GM12878 (cell line): ENCODE results near the gene KIF18A.

Source experiments
- ATF7 ChIP-seq: fragments of 450-650 bp; IDR thresholded peaks from 2 replicates; pipeline ENCODE4 v1.6.1; 2016; ENCODE audit warnings: low read depth, mild to moderate bottlenecking
- CEBPB ChIP-seq, 2 experiments: fragments of 150-350 bp in 1 of 2; IDR thresholded peaks; 2 replicates each; pipeline ENCODE4 v1.6.1; 2012 to 2014; ENCODE audit warnings: low read depth in 2 of 2, low read length in 2 of 2, borderline replicate concordance in 1 of 2, inconsistent platforms in 1 of 2
- CTCF ChIP-seq, 3 experiments: IDR thresholded peaks in 2 of 3; conservative IDR thresholded peaks in 1 of 3; 2 replicates each; pipeline ENCODE4 v1.5.1; 2011; ENCODE audit warnings: low read depth in 3 of 3, low read length in 3 of 3, mild to moderate bottlenecking in 3 of 3, control low read depth in 2 of 3, moderate library complexity in 2 of 3, inconsistent platforms in 1 of 3, mixed read lengths in 1 of 3; ENCODE audit not compliant: control insufficient read depth in 2 of 3, insufficient read depth in 1 of 3; ENCODE audit errors: extremely low read depth in 1 of 3
- FOS ChIP-seq: IDR thresholded peaks from 3 replicates; pipeline ENCODE4 v1.6.1; 2011; ENCODE audit warnings: borderline replicate concordance; ENCODE audit not compliant: insufficient read length; ENCODE audit errors: extremely low read depth
- GATAD2B ChIP-seq: fragments of 450-650 bp; conservative IDR thresholded peaks from 2 replicates; pipeline ENCODE4 v1.6.1; 2017; ENCODE audit warnings: low read depth, mild to moderate bottlenecking, moderate library complexity
- NFXL1 ChIP-seq: fragments of 450-650 bp; IDR thresholded peaks from 2 replicates; pipeline ENCODE4 v1.6.1; 2017; ENCODE audit warnings: antibody characterized with exemption, mild to moderate bottlenecking, borderline replicate concordance
- POLR2A ChIP-seq: IDR thresholded peaks from 2 replicates; pipeline ENCODE4 v1.6.1; 2011; ENCODE audit warnings: low read depth, mild to moderate bottlenecking, low read length
- ZNF274 ChIP-seq: IDR thresholded peaks from one replicate; pipeline ENCODE4 v1.8.0; 2011; ENCODE audit not compliant: insufficient read length, insufficient read depth
- TF ChIP-seq, protein P1 (sequence below): IDR thresholded peaks from 2 replicates; pipeline ENCODE4 v1.6.1; 2012; ENCODE audit warnings: low read depth, low read length, improper control_type of control experiment

DNA sequence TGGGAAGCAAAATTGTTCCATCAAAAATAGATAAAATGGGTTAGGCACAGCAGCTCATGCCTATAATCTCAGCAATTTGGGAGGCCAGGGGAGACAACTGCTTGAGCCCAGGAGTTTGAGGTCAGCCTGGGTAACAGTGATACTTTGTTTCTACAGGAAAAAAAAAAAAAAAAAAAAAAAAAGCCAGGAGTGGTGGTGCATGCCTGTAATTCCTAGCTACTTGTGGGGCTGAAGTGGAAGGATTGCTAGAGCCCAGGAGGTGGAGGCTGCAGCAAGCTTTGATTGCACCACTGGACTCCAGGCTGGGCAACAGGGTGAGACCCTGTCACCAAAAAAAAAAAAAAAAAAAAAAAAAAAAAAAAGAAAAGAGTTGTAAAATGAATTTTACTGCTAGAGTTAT lies 49.6 kb downstream of the KIF18A start:
- TF ChIP-seq CEBPB (IDR thresholded peaks at IDR 0.05; ENCODE audit: borderline replicate concordance in 1 of 2, low read depth in 2 of 2, low read length in 2 of 2) (no peak), CTCF (IDR thresholded peaks at IDR 0.05 in 2 of 3, conservative IDR thresholded peaks at IDR 0.05 in 1 of 3; ENCODE audit: control insufficient read depth in 2 of 3, extremely low read depth in 1 of 3, insufficient read depth in 1 of 3, low read depth in 3 of 3, low read length in 3 of 3) (no peak), POLR2A (no peak), FOS (no peak), ZNF274 (no peak), NFXL1 (no peak), GATAD2B (no peak), ATF7 (no peak)
- TF ChIP-seq, protein P1, sequence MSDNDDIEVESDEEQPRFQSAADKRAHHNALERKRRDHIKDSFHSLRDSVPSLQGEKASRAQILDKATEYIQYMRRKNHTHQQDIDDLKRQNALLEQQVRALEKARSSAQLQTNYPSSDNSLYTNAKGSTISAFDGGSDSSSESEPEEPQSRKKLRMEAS, result no peak
